NCI-H510A (cell line): Measurements from ENCODE around the gene FBXO8.

Experiments used
- DNase-seq: peaks from one replicate; lab custom pipeline; 2025; lab: John Stamatoyannopoulos, UW

FBXO8 gene

GRCh38 chr4:174207367-174207766 is 76.1 kb downstream of the FBXO8 start:
- no peak for DNase-seq

DNA sequence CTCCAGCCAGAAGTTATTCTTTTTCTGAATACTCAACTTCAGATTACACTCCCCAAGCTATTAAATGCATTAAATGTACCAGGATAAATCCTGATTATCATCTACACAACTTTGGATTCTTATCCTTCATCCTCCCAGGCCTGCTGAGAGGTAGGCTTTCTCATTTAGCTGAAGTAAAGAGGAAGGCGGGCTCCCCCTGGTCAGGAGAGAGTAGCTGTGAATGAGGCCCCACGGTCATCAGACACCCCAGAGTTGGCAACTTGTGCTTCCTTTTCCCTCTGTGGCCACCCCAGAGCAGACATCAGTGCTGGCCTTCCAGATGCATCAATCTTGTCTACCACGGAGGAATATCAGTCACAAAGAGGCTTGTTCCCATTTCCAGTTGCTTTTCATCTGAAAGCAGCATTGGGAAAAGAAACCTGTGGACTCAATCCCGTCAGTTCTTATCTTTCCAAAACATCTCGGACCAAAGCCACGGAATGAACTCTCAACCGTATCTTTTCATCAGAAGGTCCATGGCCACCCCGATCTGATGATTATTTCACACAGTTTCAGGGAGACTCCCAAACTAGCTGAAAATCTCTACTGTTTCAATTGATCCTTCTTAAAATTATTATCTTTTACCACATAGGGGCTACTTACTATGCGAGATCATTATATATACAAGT is 79.2 kb downstream of the FBXO8 start:
- DNase-seq = no peak

DNA sequence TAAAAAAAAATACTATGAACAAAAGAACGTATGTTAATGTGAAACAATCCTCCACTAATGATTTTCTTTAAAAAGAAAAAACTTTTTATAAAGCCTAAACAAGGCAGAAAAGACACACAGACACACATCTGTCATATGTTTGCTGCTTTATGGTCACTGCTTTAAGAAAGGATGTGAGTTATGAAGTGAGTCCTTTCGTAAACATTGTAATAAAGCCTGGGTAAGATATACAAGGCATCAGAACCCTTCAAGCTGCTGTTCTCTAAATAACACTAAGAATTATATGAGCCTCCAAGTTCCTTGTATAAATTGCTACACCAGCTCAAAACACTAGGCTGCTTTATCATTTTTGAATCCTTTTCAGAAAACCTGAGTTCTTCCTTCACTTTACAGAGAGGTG is 81.6 kb downstream of the FBXO8 start:
- DNase-seq = no peak

DNA sequence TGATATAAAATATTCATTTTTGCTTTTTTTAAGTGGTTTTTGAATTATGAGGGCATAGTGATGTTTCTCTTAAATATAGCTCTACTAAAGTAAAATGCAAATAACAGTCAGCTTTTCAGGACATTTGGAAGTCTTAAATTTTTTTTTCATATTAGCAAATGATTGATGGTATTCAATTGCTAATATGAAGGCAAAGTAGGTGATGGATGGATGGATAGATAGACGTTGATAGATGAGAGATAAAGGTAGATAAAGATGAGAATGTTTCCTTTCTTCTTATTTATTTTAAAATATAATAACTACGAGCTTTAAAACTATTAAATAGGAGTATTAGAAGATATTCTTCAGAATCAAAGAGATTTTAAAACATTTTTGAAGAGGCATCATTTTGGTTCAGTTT is 83.7 kb downstream of the FBXO8 start:
- DNase-seq = no peak

DNA sequence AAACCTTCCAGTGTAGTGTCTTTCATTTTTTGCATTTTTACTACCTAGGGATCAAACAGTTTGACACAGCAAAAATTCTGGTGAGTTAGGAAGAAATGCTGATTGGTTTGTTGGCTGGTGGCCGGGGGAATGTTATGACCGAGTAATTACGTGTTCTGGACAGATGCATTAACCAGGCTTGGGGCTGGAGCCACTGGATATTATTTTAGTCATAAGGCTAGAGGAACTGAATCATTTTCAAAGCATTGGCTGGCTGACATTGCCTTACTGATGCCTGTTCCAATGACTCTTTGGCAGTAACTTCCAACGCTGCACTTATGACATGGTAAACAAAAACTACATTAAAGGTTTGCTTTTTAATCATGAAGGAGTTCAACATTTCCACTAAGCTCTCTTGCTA is 84.6 kb downstream of the FBXO8 start:
- no peak for DNase-seq

DNA sequence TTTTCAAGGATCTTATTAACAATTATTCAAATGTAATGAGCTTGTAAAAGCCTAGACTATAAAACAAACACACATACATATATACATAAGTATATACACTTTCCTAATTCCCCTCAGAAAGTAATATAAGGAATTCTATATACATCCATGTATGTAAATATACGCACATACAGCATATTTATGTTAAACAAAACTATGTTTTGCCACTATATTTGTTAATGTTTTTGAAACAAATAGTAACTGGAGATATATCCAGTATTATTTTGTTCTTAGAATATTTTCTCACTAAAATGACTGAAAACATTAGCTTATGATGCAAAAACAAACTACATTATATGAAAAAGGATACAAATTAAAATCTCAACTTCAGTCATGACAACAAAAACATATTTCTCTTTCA is 85.1 kb downstream of the FBXO8 start:
- no peak for DNase-seq

DNA sequence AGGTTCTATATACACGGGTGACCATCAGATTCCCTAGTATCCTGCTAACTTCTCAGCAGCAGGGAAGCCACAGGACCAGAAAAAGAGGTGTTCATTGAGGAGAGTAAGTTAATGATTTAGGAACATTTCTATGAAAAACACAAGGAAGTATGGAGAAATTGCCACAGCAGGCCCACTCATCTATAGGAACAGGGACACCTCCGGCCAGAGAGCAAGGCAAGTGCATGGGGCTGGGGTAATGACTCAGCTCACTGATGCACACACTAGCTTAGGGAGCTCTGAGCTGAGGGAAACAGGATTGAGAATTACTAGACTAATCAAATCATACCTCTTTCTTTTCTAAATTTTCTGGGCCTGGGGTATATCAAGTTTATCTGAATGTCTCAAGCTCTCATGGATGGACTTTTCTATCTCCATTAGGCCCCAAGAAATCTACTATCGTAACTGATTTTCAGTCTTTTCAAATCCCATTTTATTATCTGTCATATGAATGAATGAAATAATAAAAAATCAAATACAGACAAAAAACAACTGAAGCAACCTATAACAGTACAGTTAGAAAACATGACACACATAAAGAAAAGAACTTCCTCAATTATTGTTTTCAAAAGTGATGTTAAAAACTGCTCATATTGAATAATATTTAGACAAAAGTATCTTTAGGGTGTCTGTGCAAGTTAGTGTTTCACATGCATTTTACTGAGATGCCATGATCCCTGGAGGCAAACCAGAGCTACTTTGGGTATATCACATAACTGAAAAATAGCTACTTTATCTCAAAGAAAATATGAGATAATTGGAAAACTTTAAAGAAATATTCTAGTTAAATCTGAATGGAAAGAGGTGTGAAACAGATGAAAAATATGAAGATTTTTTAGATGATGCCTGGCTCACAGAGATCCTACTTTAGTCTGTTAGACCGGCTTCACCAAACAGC is 89.8 kb downstream of the FBXO8 start:
- no peak for DNase-seq

GRCh38 chr4:174192943-174193342 is 90.5 kb downstream of the FBXO8 start:
- no peak for DNase-seq

DNA sequence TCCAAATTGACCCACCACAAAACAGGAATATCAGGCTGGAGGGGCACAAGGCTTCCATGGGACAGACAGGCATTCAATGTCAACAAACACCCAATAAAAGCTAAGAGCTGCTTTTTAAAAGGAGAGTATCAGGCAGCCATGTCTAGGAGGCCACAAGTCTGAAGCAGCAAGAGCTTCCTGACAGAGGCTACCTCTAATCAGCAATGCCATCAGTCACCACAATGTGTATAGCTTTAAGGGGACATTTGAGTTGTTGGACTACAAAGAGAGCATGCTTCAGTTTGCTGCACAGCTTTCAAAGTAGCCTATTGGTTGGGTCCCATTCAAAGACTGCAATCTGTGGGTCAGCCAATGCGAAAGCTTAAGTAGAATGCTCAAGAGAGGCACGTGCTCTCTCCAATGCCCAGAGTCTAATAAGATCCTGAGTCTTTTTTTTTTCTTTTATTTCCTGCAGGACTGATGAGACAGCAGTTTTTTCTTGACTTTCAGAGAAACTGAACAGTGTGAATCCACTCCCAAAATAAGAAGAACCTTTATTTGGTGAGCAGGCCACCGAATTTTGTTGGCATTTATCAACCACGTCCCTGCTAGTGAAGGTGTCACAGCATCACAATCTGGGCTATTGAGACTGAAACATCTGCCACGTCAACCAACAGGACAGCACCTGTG is 92.5 kb downstream of the FBXO8 start:
- DNase-seq = no peak

DNA sequence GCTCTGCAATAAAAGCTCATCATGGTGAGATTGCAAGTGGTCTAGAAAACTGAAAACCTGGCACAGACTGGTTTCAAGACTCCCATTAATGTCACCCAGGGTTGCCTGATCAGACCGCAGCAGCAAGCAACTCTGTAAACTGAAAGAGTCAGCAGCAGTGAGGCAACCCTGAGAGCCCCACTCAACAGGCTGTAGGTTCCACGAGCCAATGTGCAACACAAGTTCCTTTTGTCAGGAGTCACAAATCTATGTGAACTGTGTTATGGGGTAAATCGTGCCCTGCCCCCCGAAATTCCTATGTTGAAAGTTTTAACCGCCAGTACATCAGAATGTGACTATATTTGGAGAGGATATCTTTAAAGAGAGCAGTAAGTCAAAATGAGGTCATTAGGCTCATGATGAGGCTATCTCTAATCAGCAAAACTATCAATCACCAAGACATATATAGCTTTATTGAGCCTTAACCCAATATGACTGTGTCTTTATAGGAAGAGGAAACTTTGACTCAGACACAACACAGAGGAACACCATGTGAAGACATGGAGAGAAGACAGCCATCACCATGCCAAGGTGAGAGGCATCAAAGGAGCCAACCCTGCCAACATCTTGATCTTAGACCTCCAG is 94.0 kb downstream of the FBXO8 start:
- no peak for DNase-seq
